ENCODE results near the gene PTPRC. TPM values are rescaled to one million over a fixed set of nuclear protein-coding genes. Genes with fewer than 3 reads are reported as not detected.
A peak's percentile ranks its signal among the peaks of the same experiment; 100 is the strongest.

Gene PTPRC
- total and polyA plus RNA-seq, 4 donors: 3.7 to 38.4 (median 8.5) TPM

DNA sequence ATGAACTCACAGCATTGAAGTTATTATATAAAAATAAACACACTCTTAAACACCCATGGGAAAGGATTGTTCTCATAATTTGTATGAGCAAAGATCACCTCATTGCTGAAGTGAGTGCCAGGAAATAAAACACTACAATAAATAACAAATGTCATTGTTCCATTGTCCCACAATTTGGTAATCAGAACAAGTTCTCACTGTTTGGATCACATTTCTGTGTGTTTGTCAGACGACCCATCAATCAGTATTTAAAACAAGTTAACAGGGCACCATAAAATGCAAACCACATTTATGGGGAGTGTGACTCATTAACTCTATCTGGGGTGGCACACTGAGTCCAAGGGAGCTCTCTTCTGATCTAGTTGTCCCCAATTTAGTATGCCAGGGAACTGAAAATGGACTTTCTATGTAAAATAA, 124.5 kb downstream of the PTPRC start:
- Histone ChIP-seq H3K36me3 (ENCODE audit: control insufficient read depth, insufficient read depth, low read length) (no peaks in the 10 kb centered on the region), H3K9me3 (ENCODE audit: control insufficient read depth, insufficient read depth, low read length) (no peaks in the 10 kb centered on the region), H3K4me1 (ENCODE audit: control insufficient read depth, insufficient read depth, low read length) (no peaks in the 10 kb centered on the region), H3K27ac (ENCODE audit: low read depth, low read length) (no peak overlapping the region), H3K4me3 (ENCODE audit: low read depth, low read length) (no peak overlapping the region), H3K27me3 (ENCODE audit: control insufficient read depth, insufficient read depth, low read length) (no peaks in the 10 kb centered on the region)
- WGBS (ENCODE audit: insufficient coverage): no CpG with 5 or more reads among the region's 1 CpG
- DNase-seq (ENCODE audit: low read depth in 4 of 6, low spot score in 6 of 6): no peak

DNA sequence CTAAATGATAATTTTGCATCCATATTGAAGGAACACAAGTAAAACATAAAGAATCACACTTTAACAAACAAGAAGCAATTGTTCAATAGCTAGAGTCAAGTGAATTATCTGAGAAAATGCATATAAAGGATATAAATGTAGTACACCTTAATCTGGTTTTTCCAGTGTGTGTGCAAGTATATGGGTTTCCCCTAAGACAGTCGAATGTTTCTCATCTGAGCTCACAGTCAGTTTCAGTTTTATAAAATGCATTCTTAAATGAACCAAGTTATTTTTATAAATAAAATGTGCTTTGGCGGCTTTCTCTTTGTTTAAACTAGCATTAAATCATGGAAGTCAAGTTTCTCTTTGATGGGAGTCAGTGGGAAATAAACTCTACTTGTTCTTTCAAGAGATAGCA, 125.9 kb downstream of the PTPRC start:
- H3K27ac ChIP-seq (ENCODE audit: low read depth, low read length): no peak overlapping the region

DNA sequence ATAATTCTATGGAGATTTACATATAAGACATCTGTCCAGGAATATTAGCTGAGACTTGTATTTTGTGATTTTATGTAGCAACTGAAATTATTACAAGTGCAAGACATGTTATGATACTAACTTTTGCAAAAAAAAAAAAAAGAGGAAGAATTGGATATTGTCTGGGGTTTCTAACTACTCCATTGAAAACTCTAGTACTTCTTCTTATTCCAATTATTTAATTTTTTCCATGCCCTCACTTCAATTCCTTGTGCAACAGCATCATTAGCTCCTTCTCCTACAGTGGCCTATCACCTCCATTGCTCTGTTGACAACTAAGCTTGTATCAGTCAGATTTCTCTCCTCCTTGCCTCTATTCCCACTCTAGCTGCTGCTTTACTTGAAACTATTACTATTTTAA, 126.6 kb downstream of the PTPRC start:
- no peaks in the 10 kb centered on the region for H3K27me3 ChIP-seq (ENCODE audit: control insufficient read depth, insufficient read depth, low read length)
- H3K9me3 ChIP-seq (ENCODE audit: control insufficient read depth, insufficient read depth, low read length): no peaks in the 10 kb centered on the region
- H3K36me3 ChIP-seq (ENCODE audit: control insufficient read depth, insufficient read depth, low read length): no peaks in the 10 kb centered on the region
- no peak for DNase-seq (ENCODE audit: low read depth in 4 of 6, low spot score in 6 of 6)
- H3K27ac ChIP-seq (ENCODE audit: low read depth, low read length): no peak overlapping the region
- H3K4me3 ChIP-seq (ENCODE audit: low read depth, low read length): no peak overlapping the region
- H3K4me1 ChIP-seq (ENCODE audit: control insufficient read depth, insufficient read depth, low read length): no peaks in the 10 kb centered on the region

More for the DNA sequence above, 125.9 kb downstream of the PTPRC start:
- H3K9me3 ChIP-seq (ENCODE audit: control insufficient read depth, insufficient read depth, low read length): no peaks in the 10 kb centered on the region
- WGBS (ENCODE audit: insufficient coverage): no CpG with 5 or more reads among the region's 2 CpGs
- H3K4me1 ChIP-seq (ENCODE audit: control insufficient read depth, insufficient read depth, low read length): no peaks in the 10 kb centered on the region
- no peak for DNase-seq (ENCODE audit: low read depth in 4 of 6, low spot score in 6 of 6)
- H3K36me3 ChIP-seq (ENCODE audit: control insufficient read depth, insufficient read depth, low read length): no peaks in the 10 kb centered on the region
- no peak overlapping the region for H3K4me3 ChIP-seq (ENCODE audit: low read depth, low read length)
- no peaks in the 10 kb centered on the region for H3K27me3 ChIP-seq (ENCODE audit: control insufficient read depth, insufficient read depth, low read length)

DNA sequence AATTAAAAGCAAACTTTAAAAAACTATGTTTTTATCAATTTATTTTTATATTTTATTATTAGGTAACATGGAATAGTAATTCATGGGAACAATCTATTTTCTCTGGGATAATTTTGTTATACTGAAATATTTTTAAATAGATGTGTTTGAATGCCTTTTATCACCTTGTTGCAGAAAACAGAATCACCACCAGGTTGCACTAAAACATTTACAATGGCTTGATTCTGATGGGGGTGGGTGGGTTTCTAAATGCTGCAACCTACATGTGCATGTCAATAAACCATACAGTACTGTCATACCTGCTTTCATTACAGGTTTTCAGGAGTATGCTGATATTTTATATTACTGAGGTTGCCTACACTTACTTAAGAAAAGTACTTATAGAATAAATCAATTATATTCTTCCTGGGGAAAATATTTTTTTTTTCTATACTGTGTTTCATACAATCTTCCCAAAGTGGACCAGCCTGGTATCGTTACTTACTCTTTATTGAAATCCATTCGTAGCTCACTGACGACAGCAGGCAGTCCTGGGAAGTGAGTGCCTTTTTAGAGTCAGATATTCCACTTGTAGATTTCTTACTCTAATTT, 132.8 kb downstream of the PTPRC start:
- Histone ChIP-seq H3K27ac (ENCODE audit: low read depth, low read length) (no peak overlapping the region), H3K4me1 (ENCODE audit: control insufficient read depth, insufficient read depth, low read length) (no peaks in the 10 kb centered on the region), H3K4me3 (ENCODE audit: low read depth, low read length) (no peak overlapping the region), H3K9me3 (ENCODE audit: control insufficient read depth, insufficient read depth, low read length) (no peaks in the 10 kb centered on the region), H3K27me3 (ENCODE audit: control insufficient read depth, insufficient read depth, low read length) (no peaks in the 10 kb centered on the region), H3K36me3 (ENCODE audit: control insufficient read depth, insufficient read depth, low read length) (no peaks in the 10 kb centered on the region)
- 80% methylated on average over 1 of the region's 3 CpGs for WGBS (ENCODE audit: insufficient coverage)
- peak in 5 of 6 donors; percentile 31 to 86 (median 38) for DNase-seq (ENCODE audit: low read depth in 4 of 6, low spot score in 6 of 6)

DNA sequence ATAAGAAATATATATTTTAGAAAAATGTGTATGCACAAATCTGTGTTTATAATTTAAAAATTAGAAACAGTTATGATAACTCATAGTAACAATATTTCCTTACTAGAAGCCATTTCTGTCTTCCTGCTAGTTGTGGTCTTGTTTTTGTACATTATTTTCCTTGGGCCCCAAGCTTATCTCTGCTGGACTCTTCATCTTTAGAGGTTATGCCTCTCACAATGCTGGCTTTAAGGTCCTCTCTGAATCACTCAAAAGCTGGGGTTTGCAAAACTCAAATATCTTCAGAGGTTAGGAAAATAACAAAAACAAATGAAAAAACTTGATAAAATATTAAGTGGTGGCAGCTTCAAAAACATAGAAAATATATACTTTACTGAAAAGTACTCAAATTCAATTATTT, 133.8 kb downstream of the PTPRC start:
- no peaks in the 10 kb centered on the region for H3K27me3 ChIP-seq (ENCODE audit: control insufficient read depth, insufficient read depth, low read length)
- no peaks in the 10 kb centered on the region for H3K36me3 ChIP-seq (ENCODE audit: control insufficient read depth, insufficient read depth, low read length)
- no peaks in the 10 kb centered on the region for H3K4me1 ChIP-seq (ENCODE audit: control insufficient read depth, insufficient read depth, low read length)
- H3K4me3 ChIP-seq (ENCODE audit: low read depth, low read length): no peak overlapping the region
- H3K27ac ChIP-seq (ENCODE audit: low read depth, low read length): no peak overlapping the region
- DNase-seq (ENCODE audit: low read depth in 4 of 6, low spot score in 6 of 6): no peak
- no peaks in the 10 kb centered on the region for H3K9me3 ChIP-seq (ENCODE audit: control insufficient read depth, insufficient read depth, low read length)

DNA sequence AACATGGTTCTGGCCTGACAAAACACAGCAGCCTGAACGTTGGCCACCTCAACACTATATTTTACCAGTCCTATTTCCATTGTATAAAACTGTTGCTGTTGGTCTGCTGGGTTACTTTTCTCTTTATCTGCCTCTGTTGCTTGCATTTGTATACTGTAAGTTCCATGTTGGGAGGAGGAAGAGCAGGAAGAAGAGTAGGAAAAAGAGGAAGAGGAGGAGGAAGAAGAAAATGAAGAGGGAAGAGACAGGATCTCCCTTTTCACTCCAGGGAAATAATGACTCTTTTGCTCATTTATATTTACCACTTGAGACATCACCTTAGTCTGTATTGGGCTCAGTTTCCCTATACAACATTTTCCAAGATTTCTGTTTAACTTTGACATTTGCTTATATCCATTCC, 134.2 kb downstream of the PTPRC start:
- no peaks in the 10 kb centered on the region for H3K4me1 ChIP-seq (ENCODE audit: control insufficient read depth, insufficient read depth, low read length)
- no peak overlapping the region for H3K4me3 ChIP-seq (ENCODE audit: low read depth, low read length)
- H3K9me3 ChIP-seq (ENCODE audit: control insufficient read depth, insufficient read depth, low read length): no peaks in the 10 kb centered on the region
- H3K36me3 ChIP-seq (ENCODE audit: control insufficient read depth, insufficient read depth, low read length): no peaks in the 10 kb centered on the region
- no peak for DNase-seq (ENCODE audit: low read depth in 4 of 6, low spot score in 6 of 6)
- no peak overlapping the region for H3K27ac ChIP-seq (ENCODE audit: low read depth, low read length)
- H3K27me3 ChIP-seq (ENCODE audit: control insufficient read depth, insufficient read depth, low read length): no peaks in the 10 kb centered on the region
- WGBS (ENCODE audit: insufficient coverage): no CpG with 5 or more reads among the region's 1 CpG

DNA sequence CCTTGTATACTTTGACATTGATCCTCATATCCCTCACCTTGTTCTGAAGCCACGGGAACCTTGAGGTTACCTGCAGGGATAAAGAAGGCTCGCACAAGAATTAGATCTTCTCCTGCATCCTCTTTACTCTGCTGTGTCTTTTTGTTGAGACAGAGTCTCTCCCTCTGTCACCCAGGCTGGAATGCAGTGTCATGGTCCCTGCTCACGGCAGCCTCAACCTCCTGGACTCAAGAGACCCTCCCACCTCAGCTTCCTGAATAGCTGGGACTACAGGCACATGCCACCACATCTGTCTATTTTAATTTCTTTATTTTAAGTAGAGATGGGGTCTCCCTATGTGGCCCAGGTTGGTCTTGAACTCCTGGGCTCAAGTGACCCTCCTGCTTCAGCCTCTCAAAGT, 134.7 kb downstream of the PTPRC start:
- Histone ChIP-seq H3K36me3 (ENCODE audit: control insufficient read depth, insufficient read depth, low read length) (no peaks in the 10 kb centered on the region), H3K27ac (ENCODE audit: low read depth, low read length) (no peak overlapping the region), H3K4me1 (ENCODE audit: control insufficient read depth, insufficient read depth, low read length) (no peaks in the 10 kb centered on the region), H3K9me3 (ENCODE audit: control insufficient read depth, insufficient read depth, low read length) (no peaks in the 10 kb centered on the region), H3K27me3 (ENCODE audit: control insufficient read depth, insufficient read depth, low read length) (no peaks in the 10 kb centered on the region), H3K4me3 (ENCODE audit: low read depth, low read length) (no peak overlapping the region)
- DNase-seq (ENCODE audit: low read depth in 4 of 6, low spot score in 6 of 6): no peak
- 100% methylated on average over 2 of the region's 3 CpGs for WGBS (ENCODE audit: insufficient coverage)

DNA sequence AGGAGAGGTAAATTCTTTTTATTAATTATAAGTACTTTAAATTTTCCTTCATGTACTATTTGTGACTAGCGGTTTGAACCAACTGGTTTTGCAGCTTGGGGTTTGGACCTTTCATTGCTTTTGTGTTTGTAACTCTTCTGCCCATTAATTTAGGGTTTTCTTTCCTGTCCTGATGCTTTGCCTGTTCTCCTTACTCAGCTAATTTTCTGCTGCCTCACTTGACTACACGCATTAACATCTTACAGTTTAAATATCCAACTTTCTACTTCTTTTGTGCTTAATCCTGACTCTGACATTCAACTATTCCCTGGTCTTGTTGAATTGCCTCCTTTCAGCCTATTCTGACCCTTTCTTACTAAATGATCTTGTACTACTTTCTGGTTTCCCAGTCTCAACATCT, 135.6 kb downstream of the PTPRC start:
- no peaks in the 10 kb centered on the region for H3K36me3 ChIP-seq (ENCODE audit: control insufficient read depth, insufficient read depth, low read length)
- 80% methylated on average over 1 of the region's 2 CpGs for WGBS (ENCODE audit: insufficient coverage)
- no peak overlapping the region for H3K4me3 ChIP-seq (ENCODE audit: low read depth, low read length)
- H3K4me1 ChIP-seq (ENCODE audit: control insufficient read depth, insufficient read depth, low read length): no peaks in the 10 kb centered on the region
- DNase-seq (ENCODE audit: low read depth in 4 of 6, low spot score in 6 of 6): no peak
- H3K27ac ChIP-seq (ENCODE audit: low read depth, low read length): no peak overlapping the region
- no peaks in the 10 kb centered on the region for H3K9me3 ChIP-seq (ENCODE audit: control insufficient read depth, insufficient read depth, low read length)
- no peaks in the 10 kb centered on the region for H3K27me3 ChIP-seq (ENCODE audit: control insufficient read depth, insufficient read depth, low read length)

DNA sequence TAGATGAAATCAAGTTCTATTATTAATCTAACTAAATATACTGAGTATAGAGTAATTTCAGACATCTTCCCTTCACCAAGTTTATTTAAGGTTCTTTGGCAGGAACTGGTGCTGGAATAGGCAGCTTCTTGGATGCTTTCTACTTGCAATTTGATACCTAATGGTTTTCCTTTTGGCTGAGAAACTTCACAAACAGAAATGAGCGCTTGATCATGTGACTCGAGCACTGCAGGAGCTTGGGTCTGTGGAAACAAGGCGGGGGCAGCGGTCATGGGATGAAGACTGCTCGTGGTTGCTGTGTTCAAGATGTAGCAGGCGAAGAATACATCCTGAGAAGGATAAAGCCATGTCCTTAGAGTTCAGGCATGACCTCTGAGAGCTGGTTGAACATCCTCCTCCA, 136.8 kb downstream of the PTPRC start:
- no peaks in the 10 kb centered on the region for H3K36me3 ChIP-seq (ENCODE audit: control insufficient read depth, insufficient read depth, low read length)
- no peaks in the 10 kb centered on the region for H3K9me3 ChIP-seq (ENCODE audit: control insufficient read depth, insufficient read depth, low read length)
- H3K27ac ChIP-seq (ENCODE audit: low read depth, low read length): no peak overlapping the region
- 86% methylated on average over 6 of the region's 6 CpGs for WGBS (ENCODE audit: insufficient coverage)
- H3K4me3 ChIP-seq (ENCODE audit: low read depth, low read length): no peak overlapping the region
- peak in 1 of 6 donors; percentile 53 for DNase-seq (ENCODE audit: low read depth in 4 of 6, low spot score in 6 of 6)
- no peaks in the 10 kb centered on the region for H3K27me3 ChIP-seq (ENCODE audit: control insufficient read depth, insufficient read depth, low read length)
- no peaks in the 10 kb centered on the region for H3K4me1 ChIP-seq (ENCODE audit: control insufficient read depth, insufficient read depth, low read length)

DNA sequence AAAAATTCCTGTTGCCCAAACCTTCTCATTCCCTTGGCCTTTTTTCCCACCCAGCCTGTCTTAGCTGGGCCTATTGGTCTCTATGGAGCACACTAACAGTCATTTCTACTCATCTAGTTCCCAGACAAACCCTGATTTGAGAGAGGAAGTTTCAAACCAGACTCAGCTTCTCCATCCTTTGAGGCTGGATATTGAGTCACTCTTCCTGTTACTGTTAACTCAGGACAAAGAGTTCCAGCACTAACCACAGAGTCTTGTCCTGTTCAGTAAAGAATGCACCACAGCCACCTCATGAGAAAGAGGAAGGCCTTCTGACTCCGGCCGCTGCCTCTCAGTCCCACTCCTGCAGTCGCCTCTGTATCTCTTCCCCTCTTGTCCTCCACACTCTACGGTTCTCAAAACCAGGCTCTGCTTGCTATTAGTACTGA, 137.8 kb downstream of the PTPRC start:
- Histone ChIP-seq H3K27ac (ENCODE audit: low read depth, low read length) (no peak overlapping the region), H3K27me3 (ENCODE audit: control insufficient read depth, insufficient read depth, low read length) (no peaks in the 10 kb centered on the region), H3K36me3 (ENCODE audit: control insufficient read depth, insufficient read depth, low read length) (no peaks in the 10 kb centered on the region), H3K4me1 (ENCODE audit: control insufficient read depth, insufficient read depth, low read length) (no peaks in the 10 kb centered on the region), H3K4me3 (ENCODE audit: low read depth, low read length) (no peak overlapping the region), H3K9me3 (ENCODE audit: control insufficient read depth, insufficient read depth, low read length) (no peaks in the 10 kb centered on the region)
- WGBS (ENCODE audit: insufficient coverage): 100% methylated on average over 4 of the region's 4 CpGs
- peak in 1 of 6 donors; percentile 14 for DNase-seq (ENCODE audit: low read depth in 4 of 6, low spot score in 6 of 6)
